ENCODE results near the gene AKAP1.
"Not testable (repeated sequence)": the region's sequence is repeated elsewhere in the genome, so short reads cannot be mapped to it uniquely, and the experiment has no call there.

AKAP1 gene

DNA sequence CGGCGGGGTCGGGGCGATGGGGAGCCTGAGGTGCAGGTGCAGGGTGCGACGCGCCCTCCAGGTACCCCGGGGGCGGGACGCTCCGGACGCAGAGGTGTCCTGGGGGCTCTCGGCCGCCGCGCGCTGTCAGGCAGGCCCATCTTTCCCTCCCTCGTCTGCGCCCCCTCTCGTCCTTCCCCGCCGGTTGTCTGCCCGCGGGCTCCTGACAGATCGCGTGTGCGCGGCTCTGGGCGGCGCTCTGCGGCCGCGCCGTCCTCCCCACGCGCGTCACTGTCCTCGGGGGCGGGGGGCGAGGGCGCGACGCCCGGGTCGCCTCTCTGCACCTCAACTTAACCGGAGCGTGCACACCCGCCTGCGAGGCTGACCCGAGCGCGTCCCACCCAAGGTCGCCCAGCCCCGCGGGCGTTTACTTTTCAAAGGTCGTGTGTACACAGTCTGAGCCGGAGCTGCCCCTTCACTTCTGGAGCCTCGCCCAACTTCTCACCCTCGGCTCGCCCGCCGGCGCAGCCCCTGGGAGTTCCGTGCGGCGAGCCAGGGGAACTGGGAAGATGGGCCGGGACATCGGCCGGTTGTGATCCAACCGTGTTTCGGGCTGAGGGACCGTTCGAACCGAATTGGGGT is 512 bp downstream of the AKAP1 start:
- no peak for DNase-seq (ENCODE audit: low spot score in 2 of 2)
- Mint-ChIP-seq H3K27me3 (no peaks in the 10 kb centered on the region), H3K9me3 (no peaks in the 10 kb centered on the region), H3K36me3 (no peaks in the 10 kb centered on the region), H3K4me1 (peaks cover 21% of the 10 kb centered on the region), H3K27ac (no peak overlapping the region), H3K4me3 (peak overlapping the region; percentile 87)
- peak; percentile 43 for ATAC-seq (ENCODE audit: low read depth)

DNA sequence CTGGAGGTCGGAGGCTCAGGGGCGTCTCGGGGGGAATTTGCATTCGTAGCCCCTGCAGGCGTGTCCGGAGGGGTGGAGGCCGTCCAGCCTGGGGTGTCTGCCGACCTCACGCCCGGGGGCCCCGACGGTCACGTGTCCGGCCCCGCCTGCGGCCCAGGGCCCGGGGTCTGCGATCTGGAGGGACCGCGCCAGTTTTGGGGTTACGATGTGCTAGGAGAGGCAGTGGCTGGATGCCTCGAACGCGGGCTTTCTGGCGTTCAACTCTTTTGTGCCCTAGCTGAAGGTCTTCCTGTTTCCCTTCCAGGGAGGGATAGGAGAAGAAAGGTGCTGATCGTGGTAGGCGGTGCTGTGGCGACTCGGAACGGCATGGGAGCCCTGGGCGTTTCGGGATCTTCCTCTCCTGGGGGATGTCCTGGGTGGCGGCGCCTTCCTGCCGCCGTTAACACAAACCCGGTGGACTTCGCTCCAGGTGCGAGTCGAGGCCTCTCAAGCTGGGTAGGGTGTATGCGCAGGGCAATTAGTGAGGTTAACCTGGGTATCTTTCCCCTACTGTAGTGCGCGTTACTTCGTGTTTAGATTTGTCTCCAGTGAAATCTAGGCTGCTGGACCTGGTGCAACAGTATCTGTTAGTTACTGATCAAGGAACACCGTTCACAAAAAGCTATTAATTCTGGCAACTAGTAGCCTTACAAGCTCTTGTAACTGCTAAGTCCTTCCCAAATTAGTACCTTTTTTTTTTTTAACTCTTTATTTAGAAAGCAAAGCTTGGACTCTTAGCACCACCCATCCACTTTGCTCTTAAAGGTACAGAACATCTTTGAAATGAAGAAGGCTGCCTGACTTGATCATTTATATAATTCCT is 1.3 kb downstream of the AKAP1 start:
- peak; percentile 16 to 30 for DNase-seq (ENCODE audit: low spot score in 2 of 2)
- H3K4me1 Mint-ChIP-seq: peaks cover 23% of the 10 kb centered on the region
- no peaks in the 10 kb centered on the region for H3K27me3 Mint-ChIP-seq
- H3K9me3 Mint-ChIP-seq: no peaks in the 10 kb centered on the region
- peak overlapping the region; percentile 24 for H3K27ac Mint-ChIP-seq
- no peak for ATAC-seq (ENCODE audit: low read depth)
- H3K4me3 Mint-ChIP-seq: peak overlapping the region; percentile 87
- H3K36me3 Mint-ChIP-seq: no peaks in the 10 kb centered on the region

DNA sequence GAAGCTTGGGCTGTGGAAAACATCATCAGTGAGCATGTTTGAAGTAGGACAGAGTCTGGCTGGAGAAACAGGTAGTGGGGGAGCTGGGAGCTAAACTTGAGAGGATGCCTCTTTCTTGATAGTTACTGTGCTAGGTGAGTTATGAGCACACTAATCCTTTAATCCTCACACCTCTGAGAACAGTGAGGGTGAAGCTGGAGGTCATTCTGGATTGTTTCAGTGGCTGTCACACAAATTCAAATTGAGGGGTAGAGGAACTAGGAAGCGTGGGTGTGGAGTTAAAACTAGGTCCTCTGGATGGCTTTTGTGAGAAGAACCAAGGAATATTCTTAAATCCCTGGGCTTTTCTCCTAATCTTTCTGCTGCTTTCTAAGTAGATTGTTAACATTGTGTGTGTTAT is 3.3 kb downstream of the AKAP1 start:
- ATAC-seq (ENCODE audit: low read depth): no peak

DNA sequence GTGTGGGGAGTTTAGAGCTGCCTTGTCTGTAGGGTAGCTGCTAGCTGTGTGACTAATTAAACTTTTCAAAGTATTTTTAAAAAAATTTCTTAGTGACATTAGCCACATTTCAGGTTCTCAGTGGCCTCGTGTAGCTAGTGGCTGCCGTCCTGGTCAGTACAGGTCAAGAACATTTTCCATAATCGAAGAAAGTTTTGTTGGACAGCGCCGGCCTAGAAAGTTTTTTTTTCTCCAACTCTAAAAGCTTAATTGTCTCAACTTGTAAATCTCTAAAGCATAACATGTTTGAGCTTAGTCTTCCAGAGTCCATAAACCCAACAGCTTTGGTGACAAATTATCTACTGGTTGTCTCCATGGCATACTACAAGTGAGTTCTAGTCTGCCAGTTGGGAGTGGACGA is 4.3 kb downstream of the AKAP1 start:
- Mint-ChIP-seq H3K27me3 (no peaks in the 10 kb centered on the region), H3K36me3 (peaks cover 1% of the 10 kb centered on the region), H3K27ac (no peak overlapping the region), H3K4me3 (no peak overlapping the region), H3K9me3 (no peaks in the 10 kb centered on the region), H3K4me1 (peaks cover 26% of the 10 kb centered on the region)
- ATAC-seq (ENCODE audit: low read depth) (no peak), DNase-seq (ENCODE audit: low spot score in 2 of 2) (no peak)

More for the DNA sequence above, 3.3 kb downstream of the AKAP1 start:
- no peak overlapping the region for H3K27ac Mint-ChIP-seq
- H3K36me3 Mint-ChIP-seq: no peaks in the 10 kb centered on the region
- peaks cover 26% of the 10 kb centered on the region for H3K4me1 Mint-ChIP-seq
- no peaks in the 10 kb centered on the region for H3K9me3 Mint-ChIP-seq
- no peaks in the 10 kb centered on the region for H3K27me3 Mint-ChIP-seq
- H3K4me3 Mint-ChIP-seq: no peak overlapping the region
- no peak for DNase-seq (ENCODE audit: low spot score in 2 of 2)

DNA sequence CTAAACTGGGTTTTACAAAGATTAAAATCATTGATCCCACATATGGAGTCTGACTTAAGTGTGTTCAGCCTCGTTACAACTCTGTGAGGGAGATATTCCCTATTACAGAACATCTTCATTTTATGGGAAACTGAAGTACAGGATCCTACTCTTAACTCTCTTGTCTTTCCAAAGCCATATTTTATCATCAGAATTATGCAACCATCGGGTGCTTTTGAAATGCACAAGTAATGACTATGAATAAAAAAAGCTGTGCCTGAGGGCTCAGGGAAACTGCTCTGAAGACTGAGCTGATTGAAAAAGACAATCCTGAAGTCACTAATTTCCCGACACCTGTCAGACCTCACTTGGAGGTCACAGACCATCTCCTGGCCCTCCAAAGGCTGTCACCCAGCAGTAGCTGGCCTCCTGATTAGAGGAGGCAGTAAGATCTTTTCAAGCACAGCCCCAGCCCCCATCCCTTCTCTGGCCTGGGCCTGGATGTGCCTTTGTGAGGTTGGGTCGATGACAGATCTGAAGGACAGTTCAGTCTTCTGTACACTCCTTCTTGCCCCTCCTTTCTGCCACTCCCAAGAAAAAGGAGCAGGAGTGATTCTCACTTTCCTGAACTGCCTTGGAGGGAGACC is 5.6 kb downstream of the AKAP1 start:
- DNase-seq (ENCODE audit: low spot score in 2 of 2) (no peak), ATAC-seq (ENCODE audit: low read depth) (no peak)
- Mint-ChIP-seq H3K27me3 (no peaks in the 10 kb centered on the region), H3K4me3 (no peak overlapping the region), H3K4me1 (peaks cover 29% of the 10 kb centered on the region), H3K27ac (no peak overlapping the region), H3K9me3 (no peaks in the 10 kb centered on the region), H3K36me3 (peaks cover 1% of the 10 kb centered on the region)

DNA sequence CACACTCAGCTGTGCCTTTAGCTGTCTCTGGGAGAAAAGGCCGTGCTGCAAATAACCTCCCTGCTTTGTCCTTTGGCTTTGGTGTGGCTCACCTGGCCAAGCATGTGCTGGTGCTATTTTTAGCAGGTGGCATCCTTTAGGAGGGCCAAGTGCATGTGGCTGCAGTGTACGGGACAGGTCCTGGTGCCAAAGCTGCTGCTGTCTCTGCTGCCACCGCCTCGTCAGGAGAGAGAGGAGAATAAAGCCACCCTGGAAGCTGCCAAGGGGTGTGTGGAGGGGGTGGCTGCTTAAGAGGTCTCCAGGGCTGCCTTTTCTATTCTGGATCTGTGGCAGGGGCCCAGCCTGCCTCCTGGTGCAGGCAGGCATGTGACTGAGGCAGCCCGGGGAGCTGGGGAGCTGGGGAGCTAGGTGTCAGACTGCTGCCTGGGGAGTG is 6.2 kb downstream of the AKAP1 start:
- Mint-ChIP-seq H3K36me3 (peaks cover 1% of the 10 kb centered on the region), H3K4me1 (peaks cover 29% of the 10 kb centered on the region), H3K9me3 (no peaks in the 10 kb centered on the region), H3K27me3 (no peaks in the 10 kb centered on the region), H3K4me3 (no peak overlapping the region), H3K27ac (no peak overlapping the region)
- no peak for DNase-seq (ENCODE audit: low spot score in 2 of 2)
- no peak for ATAC-seq (ENCODE audit: low read depth)

DNA sequence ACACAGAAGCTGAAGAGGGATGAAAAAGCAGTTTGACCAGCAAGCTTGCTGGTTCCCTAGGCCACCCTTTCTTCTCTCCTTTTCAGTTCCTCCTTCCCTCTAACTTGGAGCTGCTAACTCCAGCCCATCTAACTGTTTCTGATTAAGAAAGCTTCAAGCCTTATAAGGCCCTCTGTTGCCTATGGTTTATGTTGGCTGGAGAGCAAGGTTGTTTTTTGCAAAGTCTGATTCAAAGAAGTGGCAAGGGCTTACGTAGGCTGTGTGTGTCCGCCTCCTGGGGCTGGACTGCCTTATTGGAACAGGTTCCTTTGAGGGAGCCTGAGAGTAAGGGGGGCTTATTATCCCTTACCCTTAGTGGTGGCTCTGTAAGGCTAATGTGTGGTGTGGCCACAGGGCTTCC is 7.1 kb downstream of the AKAP1 start:
- Mint-ChIP-seq H3K36me3 (peaks cover 1% of the 10 kb centered on the region), H3K4me3 (no peak overlapping the region), H3K9me3 (no peaks in the 10 kb centered on the region), H3K27ac (no peak overlapping the region), H3K4me1 (peaks cover 25% of the 10 kb centered on the region), H3K27me3 (no peaks in the 10 kb centered on the region)
- ATAC-seq (ENCODE audit: low read depth) (no peak), DNase-seq (ENCODE audit: low spot score in 2 of 2) (no peak)

DNA sequence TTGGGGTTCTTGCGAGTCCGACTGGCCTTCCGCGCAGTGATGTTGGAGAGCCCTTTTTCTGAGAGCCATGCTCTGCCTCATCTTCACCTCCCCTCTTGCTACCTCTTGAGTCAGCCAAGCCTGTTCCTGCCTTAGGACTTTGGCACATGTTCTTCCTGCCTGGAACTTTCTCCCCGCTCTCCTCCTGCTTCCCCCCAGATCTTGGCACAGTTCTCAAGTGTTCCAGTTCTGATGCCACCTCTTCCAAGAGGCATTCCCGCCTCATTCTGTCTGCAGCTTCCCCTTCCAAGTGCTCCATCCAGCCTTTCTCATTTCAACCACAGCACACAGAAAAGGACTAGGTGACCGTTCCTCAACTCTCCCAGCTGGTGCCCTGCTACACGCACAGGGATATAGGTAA is 7.7 kb downstream of the AKAP1 start:
- Mint-ChIP-seq H3K9me3 (no peaks in the 10 kb centered on the region), H3K4me1 (peaks cover 22% of the 10 kb centered on the region), H3K27ac (peak overlapping the region; percentile 14), H3K27me3 (no peaks in the 10 kb centered on the region), H3K36me3 (peaks cover 1% of the 10 kb centered on the region), H3K4me3 (no peak overlapping the region)
- no peak for ATAC-seq (ENCODE audit: low read depth)
- DNase-seq (ENCODE audit: low spot score in 2 of 2): no peak

DNA sequence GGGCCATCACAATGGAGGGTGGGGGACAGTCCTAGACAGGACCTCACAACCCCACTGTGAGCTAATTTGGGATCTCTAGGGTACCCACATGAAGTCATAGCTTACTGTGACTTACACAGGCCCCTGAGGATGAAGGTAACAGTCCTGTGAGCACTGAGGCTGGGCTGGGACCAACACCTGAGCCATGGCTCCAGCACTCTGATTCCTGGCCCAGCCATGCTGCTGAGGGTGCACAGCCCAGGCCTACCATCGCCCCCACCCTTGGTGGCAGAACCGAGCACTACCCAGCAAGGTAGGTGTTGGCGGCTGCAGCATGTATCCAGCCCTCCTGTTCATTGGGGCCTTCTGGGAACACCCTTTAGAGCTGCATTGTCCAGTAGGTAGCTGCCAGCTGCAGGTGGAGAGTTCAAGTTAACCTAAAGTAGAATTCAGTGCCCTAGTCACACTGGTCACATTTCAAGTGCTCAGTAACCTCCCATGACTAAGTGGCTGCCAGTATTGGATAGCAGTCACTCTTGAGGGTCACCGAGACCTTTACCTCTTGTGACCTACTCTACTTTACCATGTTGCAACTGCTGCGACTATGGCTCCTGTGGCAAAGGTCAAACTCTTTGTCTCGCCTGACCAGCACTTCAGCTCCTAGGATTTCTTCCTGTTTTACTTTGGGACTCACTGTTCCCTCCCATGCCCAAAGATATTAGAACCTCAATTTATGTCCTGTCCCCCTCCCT is 11.6 kb downstream of the AKAP1 start:
- no peak overlapping the region for H3K27ac Mint-ChIP-seq
- DNase-seq (ENCODE audit: low spot score in 2 of 2): no peak
- peaks cover 1% of the 10 kb centered on the region for H3K36me3 Mint-ChIP-seq
- no peaks in the 10 kb centered on the region for H3K27me3 Mint-ChIP-seq
- H3K4me1 Mint-ChIP-seq: peaks cover 27% of the 10 kb centered on the region
- H3K9me3 Mint-ChIP-seq: no peaks in the 10 kb centered on the region
- no peak overlapping the region for H3K4me3 Mint-ChIP-seq
- no peak for ATAC-seq (ENCODE audit: low read depth)

DNA sequence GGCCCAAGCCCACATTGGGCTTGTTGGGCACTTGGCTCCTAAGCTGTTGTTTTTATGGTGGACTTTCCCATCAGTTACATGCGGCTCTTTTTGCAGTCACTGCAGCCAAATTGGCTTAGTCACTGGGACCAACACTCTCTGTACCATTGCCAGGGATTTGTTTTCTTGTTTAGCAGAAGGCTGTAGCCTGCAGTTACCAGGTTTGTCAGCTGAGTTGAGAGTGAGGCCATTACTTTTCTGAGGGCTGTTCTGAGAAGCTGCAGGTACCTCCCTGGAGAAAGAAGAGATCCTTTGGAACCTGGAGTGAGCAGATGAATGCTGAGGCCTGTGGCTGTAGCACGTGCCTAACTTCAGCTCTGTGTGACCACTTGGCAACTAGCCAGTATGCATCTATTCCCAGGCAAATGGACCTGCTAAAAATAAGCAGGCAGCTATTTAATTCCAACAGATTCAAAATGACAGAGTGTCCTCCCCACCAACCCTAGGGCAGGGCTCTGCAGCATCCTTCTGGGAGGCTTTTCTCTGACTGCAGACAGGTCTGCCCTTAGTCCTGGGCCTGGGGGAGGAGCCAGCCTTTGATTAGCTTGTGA is 12.9 kb downstream of the AKAP1 start:
- Mint-ChIP-seq H3K4me1 (peaks cover 27% of the 10 kb centered on the region), H3K36me3 (peaks cover 1% of the 10 kb centered on the region), H3K4me3 (no peak overlapping the region), H3K27me3 (no peaks in the 10 kb centered on the region), H3K27ac (no peak overlapping the region), H3K9me3 (no peaks in the 10 kb centered on the region)
- ATAC-seq (ENCODE audit: low read depth) (no peak), DNase-seq (ENCODE audit: low spot score in 2 of 2) (no peak)

DNA sequence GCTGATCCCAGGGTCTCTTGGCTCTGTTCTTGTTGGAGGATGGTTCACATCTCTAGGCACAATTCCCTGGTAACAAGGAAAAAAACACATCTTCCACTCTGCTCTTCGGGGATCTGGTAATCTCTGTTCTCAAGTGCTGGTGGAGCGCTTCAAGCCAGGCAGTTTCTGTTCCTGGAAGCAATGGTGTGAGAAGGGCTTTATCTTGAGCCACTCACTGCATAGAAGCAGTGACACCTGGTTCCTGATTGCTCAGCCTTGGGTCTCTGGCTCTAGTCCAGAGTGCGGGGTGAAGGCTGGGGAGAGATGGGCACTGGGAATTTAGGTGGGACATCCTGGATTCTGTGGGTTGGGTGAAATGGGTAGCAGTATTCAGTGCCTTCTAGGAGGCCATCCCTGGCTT is 14.1 kb downstream of the AKAP1 start:
- H3K36me3 Mint-ChIP-seq: no peaks in the 10 kb centered on the region
- no peaks in the 10 kb centered on the region for H3K9me3 Mint-ChIP-seq
- ATAC-seq (ENCODE audit: low read depth) (peak; percentile 76), DNase-seq (ENCODE audit: low spot score in 2 of 2) (no peak)
- peaks cover 23% of the 10 kb centered on the region for H3K4me1 Mint-ChIP-seq
- H3K27ac Mint-ChIP-seq: peak overlapping the region; percentile 51
- H3K27me3 Mint-ChIP-seq: no peaks in the 10 kb centered on the region
- H3K4me3 Mint-ChIP-seq: peak overlapping the region; percentile 41

DNA sequence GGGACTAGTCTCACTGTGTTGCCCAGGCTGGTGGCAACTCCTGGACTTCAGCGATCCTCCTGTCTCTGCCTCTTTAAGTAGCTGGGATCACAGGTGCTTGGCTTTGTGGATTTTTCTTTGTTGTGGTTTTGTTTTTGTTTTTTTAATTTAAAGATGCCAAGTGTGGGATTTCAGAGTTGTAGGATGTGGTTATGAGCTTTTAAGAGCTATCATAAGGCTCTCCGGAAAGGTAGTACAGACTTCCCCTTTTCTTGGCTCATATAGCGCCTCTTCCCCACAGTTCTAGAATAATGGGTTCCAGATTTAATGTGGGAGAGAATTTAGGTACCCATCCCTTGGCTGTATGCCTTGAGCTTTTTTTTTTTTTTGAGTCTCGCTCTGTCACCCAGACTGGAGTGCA is 17.1 kb downstream of the AKAP1 start:
- no peaks in the 10 kb centered on the region for H3K27me3 Mint-ChIP-seq
- peaks cover 9% of the 10 kb centered on the region for H3K36me3 Mint-ChIP-seq
- peaks cover 24% of the 10 kb centered on the region for H3K4me1 Mint-ChIP-seq
- H3K9me3 Mint-ChIP-seq: no peaks in the 10 kb centered on the region
- DNase-seq (ENCODE audit: low spot score in 2 of 2) (no peak), ATAC-seq (ENCODE audit: low read depth) (peak; percentile 80)
- H3K4me3 Mint-ChIP-seq: peak overlapping the region; percentile 12
- H3K27ac Mint-ChIP-seq: no peak overlapping the region

DNA sequence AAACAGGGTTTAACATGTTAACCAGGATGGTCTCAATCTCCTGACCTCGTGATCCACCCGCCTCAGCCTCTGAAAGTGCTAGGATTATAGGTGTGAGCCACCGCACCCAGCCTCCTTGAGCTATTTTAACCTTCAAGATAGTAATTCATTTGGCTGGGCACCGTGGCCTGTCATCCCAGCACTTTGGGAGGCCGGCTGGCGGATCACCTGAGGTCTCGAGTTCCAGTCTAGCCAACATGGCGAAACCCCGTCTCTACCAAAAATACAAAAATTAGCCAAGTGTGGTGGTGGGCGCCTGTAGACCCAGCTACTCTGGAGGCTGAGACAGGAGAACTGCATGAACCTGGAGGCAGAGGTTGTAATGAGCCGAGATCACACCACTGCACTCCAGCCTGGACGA is 17.6 kb downstream of the AKAP1 start:
- not testable (repeated sequence) for H3K27ac Mint-ChIP-seq; H3K27me3 Mint-ChIP-seq; H3K9me3 Mint-ChIP-seq; DNase-seq (ENCODE audit: low spot score in 2 of 2); ATAC-seq (ENCODE audit: low read depth); H3K36me3 Mint-ChIP-seq; H3K4me3 Mint-ChIP-seq
- H3K4me1 Mint-ChIP-seq: peaks cover 24% of the 10 kb centered on the region

All from memory B cell (primary cell).